Endothelial cell of umbilical vein (primary cell): ENCODE measurements around the gene RNPEP. TPM values are rescaled to one million over a fixed set of nuclear protein-coding genes. Genes with fewer than 3 reads are reported as not detected.

ENCODE experiments used
- BruUV-seq: library from RNA; stranded (reverse); fragments of 400-500 nt; replicated peaks from 2 replicates; lab custom pipeline; 2021; lab: Mats Ljungman, UMichigan
- CTCF ChIA-PET: fragments of 300-600, 350-600 bp; sonication (Branson Sonifier 250); formaldehyde crosslinking; loops from one replicate; lab custom pipeline; 2021; ENCODE audit warnings: antibody characterized with exemption, inconsistent platforms; lab: Charles Lee
- POLR2A ChIA-PET: fragments of 300-600, 350-600 bp; sonication (Branson Sonifier 250); formaldehyde crosslinking; loops from one replicate; lab custom pipeline; 2021; ENCODE audit warnings: antibody characterized with exemption, inconsistent platforms; lab: Charles Lee
- DNase-seq: peaks from one replicate; pipeline ENCODE4 v3.0.0-alpha.2; 2011; ENCODE audit warnings: low read depth, low spot score
- FAIRE-seq: peaks from 2 replicates; lab custom pipeline; 2011; peaks lifted over from hg19 to GRCh38; lab: Jason Lieb, UNC
- H2AFZ ChIP-seq: 2 replicates; pipeline ENCODE4 v1.6.0; 2012; ENCODE audit warnings: low read depth, low read length, control low read depth, inconsistent platforms
- H3K27ac ChIP-seq: 2 replicates; pipeline ENCODE4 v1.5.1; 2011; ENCODE audit warnings: low read depth, mild to moderate bottlenecking, control low read depth, low read length, moderate library complexity; ENCODE audit not compliant: insufficient read depth
- H3K27me3 ChIP-seq, 2 experiments: 2 replicates each; pipeline versions ENCODE4 v1.6.0 to v1.6.1; 2011; ENCODE audit warnings: low read length in 2 of 2, mixed read lengths in 1 of 2; ENCODE audit not compliant: control insufficient read depth in 2 of 2, insufficient read depth in 2 of 2
- H3K36me3 ChIP-seq, 2 experiments: 2 replicates in 1 of 2; 3 replicates in 1 of 2; pipeline ENCODE4 v1.5.1; 2011; ENCODE audit warnings: low read length in 2 of 2, mild to moderate bottlenecking in 1 of 2, moderate library complexity in 1 of 2; ENCODE audit not compliant: control insufficient read depth in 2 of 2, insufficient read depth in 2 of 2; ENCODE audit errors: extremely low read depth in 1 of 2
- H3K4me1 ChIP-seq: 3 replicates; pipeline ENCODE4 v1.5.1; 2011; ENCODE audit warnings: mild to moderate bottlenecking, low read length; ENCODE audit not compliant: control insufficient read depth, insufficient read depth; ENCODE audit errors: extremely low read depth
- H3K4me2 ChIP-seq: 2 replicates; pipeline ENCODE4 v1.6.1; 2011; ENCODE audit warnings: low read length, control low read depth, mixed read lengths; ENCODE audit not compliant: insufficient read depth
- H3K4me3 ChIP-seq, 3 experiments: fragments of 200-600 bp in 1 of 3; sonication (generic), shearing (Covaris generic) in 1 of 3; replicated peaks in 1 of 3; 2 replicates each; pipeline ENCODE4 v1.5.1; 2011 to 2016; ENCODE audit warnings: control low read depth in 3 of 3, low read length in 3 of 3, mild to moderate bottlenecking in 2 of 3, inconsistent platforms in 1 of 3, low read depth in 1 of 3, moderate library complexity in 1 of 3; ENCODE audit not compliant: insufficient read depth in 1 of 3
- H3K79me2 ChIP-seq: 2 replicates; pipeline ENCODE4 v1.6.0; 2012; ENCODE audit warnings: low read length, inconsistent platforms; ENCODE audit not compliant: control insufficient read depth, insufficient read depth
- H3K9ac ChIP-seq: replicated peaks from 2 replicates; pipeline ENCODE3; 2011; ENCODE audit warnings: low read length, control low read depth; ENCODE audit not compliant: insufficient read depth; ENCODE audit errors: extremely low read depth
- H3K9me1 ChIP-seq: replicated peaks from 3 replicates; pipeline ENCODE4 v1.6.0; 2011; ENCODE audit warnings: mild to moderate bottlenecking, low read length; ENCODE audit not compliant: control insufficient read depth, insufficient read depth; ENCODE audit errors: extremely low read depth
- H3K9me3 ChIP-seq: replicated peaks from 2 replicates; pipeline ENCODE4 v1.5.1; 2012; ENCODE audit warnings: low read length, inconsistent platforms; ENCODE audit not compliant: control insufficient read depth, insufficient read depth
- H4K20me1 ChIP-seq: replicated peaks from 2 replicates; pipeline ENCODE3; 2011; ENCODE audit warnings: mild to moderate bottlenecking, low read length; ENCODE audit not compliant: control insufficient read depth, insufficient read depth; ENCODE audit errors: extremely low read depth
- EZH2 ChIP-seq: IDR thresholded peaks from 2 replicates; pipeline ENCODE4 v1.6.1; 2012; ENCODE audit warnings: borderline replicate concordance, low read depth, mild to moderate bottlenecking, moderate library complexity, low read length, inconsistent platforms; ENCODE audit not compliant: severe bottlenecking
- FOS ChIP-seq: IDR thresholded peaks from 2 replicates; pipeline ENCODE4 v1.6.1; 2011; ENCODE audit warnings: mild to moderate bottlenecking, low read length, moderate library complexity, borderline replicate concordance; ENCODE audit not compliant: insufficient read depth
- GATA2 ChIP-seq: IDR thresholded peaks from 2 replicates; pipeline ENCODE4 v1.7.0; 2011; ENCODE audit warnings: low read depth, mild to moderate bottlenecking, moderate library complexity, mixed read lengths, low read length; ENCODE audit not compliant: insufficient read length, insufficient read depth
- JUN ChIP-seq: IDR thresholded peaks from 2 replicates; pipeline ENCODE4 v1.6.1; 2011; ENCODE audit warnings: borderline replicate concordance, low read depth; ENCODE audit not compliant: insufficient read length, insufficient read depth
- MYC ChIP-seq: IDR thresholded peaks from one replicate; pipeline ENCODE4 v1.6.1; 2011; ENCODE audit warnings: mild to moderate bottlenecking, low read depth, low read length
- POLR2A ChIP-seq: IDR thresholded peaks from 2 replicates; pipeline ENCODE4 v1.6.1; 2012; ENCODE audit warnings: low read depth, mild to moderate bottlenecking, control low read depth, low read length
- POLR2AphosphoS5 ChIP-seq: IDR thresholded peaks from 2 replicates; pipeline ENCODE4 v1.6.1; 2012; ENCODE audit warnings: low read depth, mild to moderate bottlenecking, control low read depth, low read length, moderate library complexity; ENCODE audit not compliant: insufficient read depth
- dilution Hi-C: fragments of 300-500 bp; cut with MboI; formaldehyde crosslinking; loops from one replicate; pipeline ENCODE4 v1.15.0; 2019; ENCODE audit warnings: low sequenced_read_pairs; ENCODE audit not compliant: extremely low pct_ligation_motif_present
- intact Hi-C: fragments of 100-400 bp; cut with micrococcal nuclease; formaldehyde crosslinking; loops from one replicate; pipeline ENCODE4 v1.10.0; 2022
- polyA plus RNA-seq, 4 experiments: library from polyadenylated mRNA; depleted of rRNA in 3 of 4; stranded (reverse) in 3 of 4; unstranded in 1 of 4; fragments of >200 nt; gene quantifications; 2 replicates each; pipeline versions ENCODE4 v1.2.1 to v1.2.3, GENCODE V29; 2011 to 2012; ENCODE audit warnings: missing spikeins in 1 of 4
- total RNA-seq: library from RNA; stranded (reverse); gene quantifications from 2 replicates; pipeline ENCODE4 v1.2.3, GENCODE V29; 2021
- TF ChIP-seq, protein P1 (sequence below): IDR thresholded peaks from 2 replicates; pipeline ENCODE4 v1.6.1; 2011; ENCODE audit not compliant: insufficient read depth, insufficient read length
- TF ChIP-seq, protein P2 (sequence below), 2 donors: IDR thresholded peaks; 1 replicate in 1 of 2; 2 replicates in 1 of 2; pipeline ENCODE4 v1.5.1; 2011; ENCODE audit warnings: low read length in 2 of 2, mild to moderate bottlenecking in 2 of 2, moderate library complexity in 2 of 2, control low read depth in 1 of 2, inconsistent platforms in 1 of 2, low read depth in 1 of 2; ENCODE audit not compliant: insufficient read depth in 1 of 2; ENCODE audit errors: extremely low read depth in 1 of 2

RNPEP gene
- total and polyA plus RNA-seq, 2 donors (not counting 3 experiments of a cell fraction or from before 2014, with no cell fraction given): 56.1 to 73.5 TPM

DNA sequence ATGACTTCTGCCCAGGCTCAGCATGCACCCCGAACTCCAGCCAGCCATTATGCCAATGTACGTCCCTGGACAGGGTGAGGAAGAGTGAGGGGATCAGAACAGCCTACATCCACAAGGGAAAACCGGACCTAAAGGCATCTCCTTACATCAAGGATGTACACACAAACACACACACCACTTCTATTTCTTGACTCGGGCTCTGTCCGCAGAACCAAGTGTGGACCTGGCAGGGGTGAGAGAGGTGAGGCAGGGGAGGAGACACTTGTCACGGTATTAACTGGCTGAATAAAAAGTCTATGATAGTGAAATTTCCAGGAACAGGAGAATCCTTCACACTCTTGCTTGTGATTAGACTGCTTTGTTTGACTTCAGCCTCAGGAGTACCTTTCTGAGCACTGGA is 38.4 kb upstream of the RNPEP start:
- peaks cover 11 to 13% of the 10 kb centered on the region in 2 experiments for H3K27me3 ChIP-seq
- peaks cover 9% of the 10 kb centered on the region for H3K4me1 ChIP-seq
- BruUV-seq: no TSS peak
- no peak overlapping the region for H2AFZ ChIP-seq
- dilution Hi-C loops: no loop called here
- CTCF ChIA-PET: interaction anchor here (0.8 to 2.9 kb wide), 4 partner anchors 27 to 48 kb away, joined by 3 to 31 read pairs (median 3); no protein-coding TSS in a partner anchor
- H3K9me1 ChIP-seq: no peaks in the 10 kb centered on the region
- H3K9me3 ChIP-seq: no peaks in the 10 kb centered on the region
- POLR2A ChIA-PET: no interaction called here
- no peak overlapping the region for H3K4me2 ChIP-seq
- no peak overlapping the region for H3K4me3 ChIP-seq
- H3K9ac ChIP-seq: no peak overlapping the region
- DNase-seq (no peak), FAIRE-seq (no peak)
- TF ChIP-seq, protein P1, sequence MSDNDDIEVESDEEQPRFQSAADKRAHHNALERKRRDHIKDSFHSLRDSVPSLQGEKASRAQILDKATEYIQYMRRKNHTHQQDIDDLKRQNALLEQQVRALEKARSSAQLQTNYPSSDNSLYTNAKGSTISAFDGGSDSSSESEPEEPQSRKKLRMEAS: no peak
- no peak for TF ChIP-seq MYC
- TF ChIP-seq JUN: no peak
- TF ChIP-seq, protein P2, sequence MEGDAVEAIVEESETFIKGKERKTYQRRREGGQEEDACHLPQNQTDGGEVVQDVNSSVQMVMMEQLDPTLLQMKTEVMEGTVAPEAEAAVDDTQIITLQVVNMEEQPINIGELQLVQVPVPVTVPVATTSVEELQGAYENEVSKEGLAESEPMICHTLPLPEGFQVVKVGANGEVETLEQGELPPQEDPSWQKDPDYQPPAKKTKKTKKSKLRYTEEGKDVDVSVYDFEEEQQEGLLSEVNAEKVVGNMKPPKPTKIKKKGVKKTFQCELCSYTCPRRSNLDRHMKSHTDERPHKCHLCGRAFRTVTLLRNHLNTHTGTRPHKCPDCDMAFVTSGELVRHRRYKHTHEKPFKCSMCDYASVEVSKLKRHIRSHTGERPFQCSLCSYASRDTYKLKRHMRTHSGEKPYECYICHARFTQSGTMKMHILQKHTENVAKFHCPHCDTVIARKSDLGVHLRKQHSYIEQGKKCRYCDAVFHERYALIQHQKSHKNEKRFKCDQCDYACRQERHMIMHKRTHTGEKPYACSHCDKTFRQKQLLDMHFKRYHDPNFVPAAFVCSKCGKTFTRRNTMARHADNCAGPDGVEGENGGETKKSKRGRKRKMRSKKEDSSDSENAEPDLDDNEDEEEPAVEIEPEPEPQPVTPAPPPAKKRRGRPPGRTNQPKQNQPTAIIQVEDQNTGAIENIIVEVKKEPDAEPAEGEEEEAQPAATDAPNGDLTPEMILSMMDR (IDR thresholded peaks at IDR 0.05; ENCODE audit: extremely low read depth in 1 of 2, insufficient read depth in 1 of 2, low read depth in 1 of 2, low read length in 2 of 2): no peak
- no peak for TF ChIP-seq POLR2A
- H3K27ac ChIP-seq: no peak overlapping the region
- H4K20me1 ChIP-seq: no peaks in the 10 kb centered on the region
- H3K79me2 ChIP-seq: no peaks in the 10 kb centered on the region
- H3K36me3 ChIP-seq: no peaks in the 10 kb centered on the region
- intact Hi-C loops: no loop called here

DNA sequence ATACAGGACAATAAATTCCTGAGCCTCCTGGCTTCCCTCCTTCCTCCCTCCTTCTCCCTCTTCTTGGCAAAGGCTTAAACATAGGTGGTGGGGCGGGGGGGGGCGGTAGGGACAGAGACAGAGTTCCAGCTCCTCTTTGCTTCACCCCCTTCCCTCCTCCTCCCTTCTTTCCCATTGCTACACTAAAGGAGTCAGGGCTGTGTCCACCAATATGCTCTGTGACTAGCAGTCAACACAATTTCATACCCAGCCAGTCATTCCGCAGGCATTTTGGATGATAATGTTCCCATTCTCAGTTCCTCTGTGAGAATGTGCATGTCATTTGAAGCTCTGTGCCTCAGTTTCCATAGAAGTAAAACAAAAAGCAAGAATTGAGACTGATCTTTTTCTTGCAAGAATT is 37.8 kb upstream of the RNPEP start:
- intact Hi-C loops (no loop called here), dilution Hi-C loops (no loop called here)
- Histone ChIP-seq H3K79me2 (no peaks in the 10 kb centered on the region), H3K27ac (no peak overlapping the region), H3K4me1 (peaks cover 9% of the 10 kb centered on the region), H3K36me3 (no peaks in the 10 kb centered on the region), H2AFZ (no peak overlapping the region), H3K9me1 (no peaks in the 10 kb centered on the region), H3K27me3 (peaks cover 11 to 13% of the 10 kb centered on the region in 2 experiments), H3K4me2 (no peak overlapping the region), H3K9ac (no peak overlapping the region), H3K9me3 (no peaks in the 10 kb centered on the region), H3K4me3 (no peak overlapping the region), H4K20me1 (no peaks in the 10 kb centered on the region)
- BruUV-seq: no TSS peak
- POLR2A ChIA-PET: no interaction called here
- CTCF ChIA-PET: interaction anchor here (0.8 to 2.9 kb wide), 6 partner anchors 19 to 48 kb away, joined by 3 to 31 read pairs (median 4); no protein-coding TSS in a partner anchor
- no peak for FAIRE-seq
- DNase-seq: no peak
- TF ChIP-seq JUN (no peak), GATA2 (no peak), POLR2A (no peak), POLR2AphosphoS5 (no peak), EZH2 (no peak), FOS (no peak), MYC (no peak)
- TF ChIP-seq, protein P1: no peak
- TF ChIP-seq, protein P2 (IDR thresholded peaks at IDR 0.05; ENCODE audit: extremely low read depth in 1 of 2, insufficient read depth in 1 of 2, low read depth in 1 of 2, low read length in 2 of 2): no peak
